ENCODE measurements around the gene LAMA2.

- no peak for TF ChIP-seq CTCF (IDR thresholded peaks at IDR 0.05)
- TF ChIP-seq POLR2A (IDR thresholded peaks at IDR 0.05), result no peak
These were observed 633.1 kb downstream of the LAMA2 start for GRCh38 chr6:129516005-129516404.
